ENCODE measurements around the gene AP1B1.
A peak's percentile ranks its signal among the peaks of the same experiment; 100 is the strongest.

Gene AP1B1

DNA sequence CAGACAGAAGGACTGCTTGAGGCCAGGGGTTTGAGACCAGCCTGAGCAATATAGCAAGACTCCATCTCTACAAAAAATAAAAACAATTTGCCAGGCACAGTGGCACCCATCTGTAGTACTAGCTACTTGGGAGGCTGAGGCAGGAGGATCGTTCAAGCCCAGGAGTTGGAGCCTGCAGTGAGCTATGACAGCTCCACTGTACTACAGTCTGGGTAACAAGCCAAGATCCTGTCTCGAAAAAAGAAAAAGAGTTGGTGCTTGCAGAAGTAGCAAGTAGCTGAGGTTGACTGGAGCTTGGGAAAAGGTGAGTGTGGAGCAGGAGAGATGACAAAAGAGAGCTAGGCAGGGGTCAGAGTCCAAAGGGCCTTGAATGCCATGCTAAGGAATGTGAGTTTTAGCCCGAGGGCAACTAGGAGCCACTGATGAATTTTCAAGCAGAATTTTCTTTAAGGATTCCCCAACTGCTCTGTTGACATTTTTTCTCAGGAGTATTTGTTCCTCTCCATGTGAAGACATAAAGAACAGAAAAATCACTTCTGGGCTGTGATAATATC lies 3.1 kb downstream of the AP1B1 start:
- H3K27ac ChIP-seq: peak overlapping the region; percentile 52; the same call in 1 of the 2 replicates
- TF ChIP-seq ZFX (IDR thresholded peaks at IDR 0.05): no peak
- TF ChIP-seq, protein P1, sequence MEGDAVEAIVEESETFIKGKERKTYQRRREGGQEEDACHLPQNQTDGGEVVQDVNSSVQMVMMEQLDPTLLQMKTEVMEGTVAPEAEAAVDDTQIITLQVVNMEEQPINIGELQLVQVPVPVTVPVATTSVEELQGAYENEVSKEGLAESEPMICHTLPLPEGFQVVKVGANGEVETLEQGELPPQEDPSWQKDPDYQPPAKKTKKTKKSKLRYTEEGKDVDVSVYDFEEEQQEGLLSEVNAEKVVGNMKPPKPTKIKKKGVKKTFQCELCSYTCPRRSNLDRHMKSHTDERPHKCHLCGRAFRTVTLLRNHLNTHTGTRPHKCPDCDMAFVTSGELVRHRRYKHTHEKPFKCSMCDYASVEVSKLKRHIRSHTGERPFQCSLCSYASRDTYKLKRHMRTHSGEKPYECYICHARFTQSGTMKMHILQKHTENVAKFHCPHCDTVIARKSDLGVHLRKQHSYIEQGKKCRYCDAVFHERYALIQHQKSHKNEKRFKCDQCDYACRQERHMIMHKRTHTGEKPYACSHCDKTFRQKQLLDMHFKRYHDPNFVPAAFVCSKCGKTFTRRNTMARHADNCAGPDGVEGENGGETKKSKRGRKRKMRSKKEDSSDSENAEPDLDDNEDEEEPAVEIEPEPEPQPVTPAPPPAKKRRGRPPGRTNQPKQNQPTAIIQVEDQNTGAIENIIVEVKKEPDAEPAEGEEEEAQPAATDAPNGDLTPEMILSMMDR (conservative IDR thresholded peaks at IDR 0.05): no peak

DNA sequence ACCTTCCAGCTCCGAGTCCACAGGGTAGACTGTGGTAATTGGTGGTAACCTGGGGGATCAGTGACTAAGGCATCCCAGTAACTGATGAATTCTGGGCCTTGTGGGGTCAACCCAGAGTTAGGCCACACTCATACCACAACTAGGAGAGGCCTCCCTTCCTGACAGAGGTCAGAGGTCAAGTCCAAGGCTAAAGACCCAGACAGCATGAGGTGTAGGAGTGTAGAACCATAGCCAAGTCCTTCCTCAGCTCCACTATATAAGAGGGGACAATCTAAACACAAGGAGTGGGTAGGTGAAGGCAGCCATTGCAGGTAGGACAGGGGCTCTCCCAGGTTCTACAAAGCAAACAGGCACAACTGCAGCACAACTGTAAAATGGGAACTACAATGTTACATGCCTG lies 4.6 kb downstream of the AP1B1 start:
- no peak overlapping the region for H3K27ac ChIP-seq
- TF ChIP-seq, protein P1 (conservative IDR thresholded peaks at IDR 0.05): no peak
- TF ChIP-seq ZFX (IDR thresholded peaks at IDR 0.05): no peak

DNA sequence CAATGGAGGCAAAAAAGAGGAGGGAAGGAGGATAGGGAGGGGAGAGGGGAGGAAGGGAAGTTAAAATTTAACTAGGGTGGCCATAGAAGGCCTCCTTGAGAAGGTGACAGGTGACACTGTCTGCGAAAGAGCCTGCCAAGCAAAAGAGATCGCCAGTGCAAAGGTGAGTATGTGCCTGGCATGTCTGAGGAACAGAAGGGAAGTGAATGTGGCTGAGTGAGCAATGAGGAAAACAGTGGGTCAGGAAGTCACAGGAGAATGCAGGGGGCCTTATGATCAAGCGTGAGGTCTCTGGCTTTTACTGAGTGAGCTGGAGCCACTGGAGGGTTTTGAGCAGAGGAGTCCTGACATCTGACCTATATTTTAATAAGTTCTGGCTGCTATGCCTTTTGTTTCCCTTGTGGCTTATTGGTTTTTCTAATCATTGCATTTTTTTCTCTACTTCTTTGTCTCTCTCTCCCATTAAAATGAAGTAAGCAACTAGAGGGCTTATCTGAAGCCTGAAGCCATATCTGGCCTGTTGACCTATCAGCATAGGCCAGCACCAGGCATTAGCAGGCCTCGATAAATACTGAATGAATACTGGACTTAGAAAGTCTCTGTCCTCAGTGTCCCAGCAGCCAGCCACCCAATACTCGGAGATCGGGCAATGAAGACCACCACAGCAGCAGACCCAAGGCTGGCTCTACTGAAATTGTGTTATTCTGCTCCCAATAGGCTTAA lies 5.6 kb downstream of the AP1B1 start:
- TF ChIP-seq, protein P1 (conservative IDR thresholded peaks at IDR 0.05): no peak
- no peak for TF ChIP-seq ZFX (IDR thresholded peaks at IDR 0.05)
- H3K27ac ChIP-seq: no peak overlapping the region

DNA sequence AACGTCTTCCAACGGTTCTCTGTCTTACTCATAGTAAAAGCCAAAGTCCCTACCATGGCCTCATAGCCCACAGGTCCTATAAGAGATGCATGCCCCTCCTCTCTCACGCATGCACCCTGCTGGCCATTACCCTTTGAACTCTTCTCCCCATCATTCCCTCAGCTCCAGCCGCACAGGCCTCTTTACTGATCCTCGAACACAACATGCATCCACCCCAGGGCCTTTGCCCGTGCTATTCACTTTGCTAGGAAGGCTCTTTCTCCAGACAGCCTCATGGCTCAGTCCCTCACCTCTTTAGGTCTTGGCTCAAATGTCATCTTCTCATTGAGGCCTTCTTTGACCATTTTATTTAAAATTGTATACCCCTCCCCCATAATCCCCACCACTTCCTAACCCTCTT lies 7.5 kb downstream of the AP1B1 start:
- peak overlapping the region; percentile 93 for H3K27ac ChIP-seq

DNA sequence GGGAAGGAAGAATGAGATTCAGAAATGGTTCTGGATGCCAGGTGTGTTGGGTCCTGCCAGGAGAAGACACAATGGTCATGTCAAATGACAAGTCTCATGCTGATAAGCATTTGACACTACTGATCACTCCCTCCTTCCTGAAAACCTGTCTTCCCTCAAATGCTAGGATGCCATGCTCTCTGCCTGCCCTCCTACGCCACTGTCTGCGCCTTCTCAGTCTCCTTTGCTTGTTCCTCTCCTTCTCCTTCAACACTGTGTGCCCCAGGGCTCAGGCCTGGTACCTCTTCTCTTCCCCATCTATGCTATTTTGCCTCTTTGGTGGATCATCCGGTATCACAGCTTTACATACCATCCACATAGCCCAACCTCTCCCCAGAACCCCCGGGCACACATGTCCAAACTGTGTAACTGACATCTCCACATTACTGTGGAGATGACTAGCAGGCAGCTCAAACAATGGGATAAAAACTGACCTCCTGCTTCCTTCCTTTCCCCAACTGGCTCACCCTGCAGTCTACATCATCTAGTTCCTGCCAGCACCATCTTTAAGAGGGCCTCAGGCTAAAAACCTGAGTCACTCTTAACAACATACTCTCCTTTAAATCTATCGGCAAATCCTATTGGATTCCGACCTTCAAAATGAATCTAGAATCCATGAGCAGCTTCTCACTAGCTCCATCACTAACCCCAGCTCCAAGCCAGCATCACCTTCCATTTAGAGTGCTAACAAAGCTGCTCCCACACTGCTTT lies 8.2 kb downstream of the AP1B1 start:
- peak overlapping the region; percentile 93 for H3K27ac ChIP-seq
- no peak for TF ChIP-seq ZFX (IDR thresholded peaks at IDR 0.05)
- TF ChIP-seq, protein P1 (conservative IDR thresholded peaks at IDR 0.05): no peak

More for the DNA sequence above, 7.5 kb downstream of the AP1B1 start:
- TF ChIP-seq, protein P1 (conservative IDR thresholded peaks at IDR 0.05): no peak
- no peak for TF ChIP-seq ZFX (IDR thresholded peaks at IDR 0.05)

DNA sequence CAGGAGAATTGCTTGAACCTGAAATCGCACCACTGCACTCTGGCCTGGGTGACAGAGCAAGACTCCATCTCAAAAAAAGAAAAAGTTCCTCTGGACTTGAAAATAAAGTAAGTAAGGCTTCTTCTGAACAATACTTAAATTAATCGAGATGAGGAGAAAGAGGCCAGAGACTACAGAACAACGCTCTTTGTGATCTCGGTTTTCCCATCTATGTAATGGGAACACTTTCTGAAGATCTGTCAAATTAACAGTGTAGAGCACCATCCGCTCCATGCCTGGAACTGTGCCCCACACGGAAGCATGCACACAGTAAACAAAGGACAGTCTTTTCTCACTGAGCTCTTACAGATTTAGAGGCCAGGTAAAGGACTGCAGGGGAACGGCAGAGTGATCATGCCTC lies 9.1 kb downstream of the AP1B1 start:
- peak overlapping the region; percentile 93 for H3K27ac ChIP-seq
- no peak for TF ChIP-seq ZFX (IDR thresholded peaks at IDR 0.05)
- TF ChIP-seq, protein P1 (conservative IDR thresholded peaks at IDR 0.05): no peak

DNA sequence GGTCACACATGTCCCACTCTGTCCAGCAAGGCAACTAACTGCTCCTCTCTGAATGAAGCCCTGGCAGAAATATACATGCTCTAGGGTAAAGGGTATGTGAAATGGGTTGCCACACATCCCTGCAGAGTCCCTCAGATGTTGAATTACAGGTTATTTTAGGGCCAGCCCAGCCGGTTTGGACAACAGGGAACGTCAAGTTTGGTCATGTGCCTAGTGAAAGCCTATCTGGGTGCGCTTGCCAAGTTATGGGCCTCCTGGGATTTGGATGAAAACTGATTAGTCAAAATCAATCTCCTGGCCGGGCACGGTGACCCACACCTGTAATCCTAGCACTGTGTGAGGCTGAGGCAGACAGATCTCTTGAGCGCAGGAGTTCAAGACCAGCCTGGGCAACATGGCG lies 10.4 kb downstream of the AP1B1 start:
- peak overlapping the region; percentile 93 for H3K27ac ChIP-seq
- TF ChIP-seq, protein P1 (conservative IDR thresholded peaks at IDR 0.05): no peak

DNA sequence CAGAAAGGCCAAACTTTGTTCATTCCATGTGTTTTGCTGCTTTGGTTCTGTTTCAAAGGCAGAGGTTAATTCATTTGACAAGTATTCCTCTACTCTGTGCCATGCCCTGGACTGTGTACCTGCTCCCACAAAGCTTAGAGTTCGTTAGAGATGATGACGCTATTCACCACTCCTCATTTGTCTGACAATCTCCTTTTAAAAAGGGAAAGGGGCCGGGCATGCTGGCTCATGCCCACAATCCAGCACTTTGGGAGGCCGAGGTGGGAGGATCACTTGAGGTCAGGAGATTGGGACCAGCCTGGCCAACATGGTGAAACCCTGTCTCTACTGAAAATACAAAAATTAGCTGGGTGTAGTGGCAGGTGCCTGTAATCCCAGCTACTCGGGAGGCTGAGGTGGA lies 11.7 kb downstream of the AP1B1 start:
- H3K27ac ChIP-seq: peak overlapping the region; percentile 93
